ENCODE measurements around the gene LAMB4. TPM values are rescaled to one million over a fixed set of nuclear protein-coding genes. Genes with fewer than 3 reads are reported as not detected.
A peak's percentile ranks its signal among the peaks of the same experiment; 100 is the strongest.

LAMB4 gene
- total and polyA plus RNA-seq, 2 of the 4 experiments (the other 2 are of a cell fraction) = 0.12 to 0.18 TPM

DNA sequence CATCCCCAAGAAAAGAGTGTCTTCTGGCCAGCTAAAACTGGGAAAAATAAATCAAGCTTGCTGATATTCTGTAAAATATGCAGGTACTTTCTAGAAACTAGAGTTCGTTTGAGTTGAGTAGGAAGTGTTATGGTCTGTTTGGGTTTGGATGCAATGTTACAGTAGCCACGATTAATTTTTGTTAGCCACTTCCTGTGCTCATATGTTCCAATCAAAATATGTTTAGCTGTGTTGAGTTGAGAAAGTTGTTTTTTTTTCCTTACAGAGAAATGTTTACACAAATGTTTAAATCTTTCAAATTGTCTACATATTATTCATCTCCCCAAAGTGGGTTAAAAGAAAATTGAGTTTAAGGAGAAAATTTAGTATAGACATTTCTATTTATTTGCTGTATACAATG lies 115.9 kb downstream of the LAMB4 start:
- no peak overlapping the region; the same call in 1 of the 2 replicates for H2BK20ac ChIP-seq (ENCODE audit: low read depth, low read length)
- H3K4me3 ChIP-seq (ENCODE audit: insufficient read depth, low read depth, low read length) = no peak overlapping the region
- peak overlapping the region; percentile 92 for H2BK5ac ChIP-seq (ENCODE audit: low read depth, low read length, poor library complexity, severe bottlenecking)
- H3K9me3 ChIP-seq (ENCODE audit: control insufficient read depth, insufficient read depth, low read length) = no peaks in the 10 kb centered on the region
- ChIA-PET CTCF (interaction anchor here (0.5 to 1.4 kb wide), 4 partner anchors 10 to 31 kb away, joined by 3 to 4 read pairs (median 4); partner anchors contain the start of gene LAMB1), POLR2A (ENCODE audit: unreplicated experiment) (no interaction called here)
- TF ChIP-seq, protein P1, sequence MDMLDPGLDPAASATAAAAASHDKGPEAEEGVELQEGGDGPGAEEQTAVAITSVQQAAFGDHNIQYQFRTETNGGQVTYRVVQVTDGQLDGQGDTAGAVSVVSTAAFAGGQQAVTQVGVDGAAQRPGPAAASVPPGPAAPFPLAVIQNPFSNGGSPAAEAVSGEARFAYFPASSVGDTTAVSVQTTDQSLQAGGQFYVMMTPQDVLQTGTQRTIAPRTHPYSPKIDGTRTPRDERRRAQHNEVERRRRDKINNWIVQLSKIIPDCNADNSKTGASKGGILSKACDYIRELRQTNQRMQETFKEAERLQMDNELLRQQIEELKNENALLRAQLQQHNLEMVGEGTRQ (IDR thresholded peaks at IDR 0.05; ENCODE audit: low read depth, low read length) = no peak
- TF ChIP-seq CEBPB (IDR thresholded peaks at IDR 0.05; ENCODE audit: low read depth, low read length) (no peak), FOS (IDR thresholded peaks at IDR 0.05; ENCODE audit: low read depth, low read length) (no peak), NFE2L2 (IDR thresholded peaks at IDR 0.05; ENCODE audit: low read depth, low read length) (no peak), MXI1 (IDR thresholded peaks at IDR 0.05; ENCODE audit: borderline replicate concordance, low read depth, low read length) (no peak), RCOR1 (IDR thresholded peaks at IDR 0.05; ENCODE audit: insufficient replicate concordance, low read length) (no peak), CHD1 (IDR thresholded peaks at IDR 0.05; ENCODE audit: low read depth, low read length) (no peak), POLR2A (IDR thresholded peaks at IDR 0.05; ENCODE audit: low read depth, low read length) (no peak), SMC3 (IDR thresholded peaks at IDR 0.05; ENCODE audit: low read depth, low read length) (no peak), BHLHE40 (IDR thresholded peaks at IDR 0.05; ENCODE audit: low read depth, low read length) (no peak), RAD21 (IDR thresholded peaks at IDR 0.05; ENCODE audit: low read length) (no peak), MAFK (IDR thresholded peaks at IDR 0.05; ENCODE audit: low read depth, low read length) (no peak), RFX5 (IDR thresholded peaks at IDR 0.05; ENCODE audit: low read depth, low read length) (no peak), MAZ (IDR thresholded peaks at IDR 0.05; ENCODE audit: borderline replicate concordance, low read depth, low read length) (no peak)
- TF ChIP-seq, protein P2, sequence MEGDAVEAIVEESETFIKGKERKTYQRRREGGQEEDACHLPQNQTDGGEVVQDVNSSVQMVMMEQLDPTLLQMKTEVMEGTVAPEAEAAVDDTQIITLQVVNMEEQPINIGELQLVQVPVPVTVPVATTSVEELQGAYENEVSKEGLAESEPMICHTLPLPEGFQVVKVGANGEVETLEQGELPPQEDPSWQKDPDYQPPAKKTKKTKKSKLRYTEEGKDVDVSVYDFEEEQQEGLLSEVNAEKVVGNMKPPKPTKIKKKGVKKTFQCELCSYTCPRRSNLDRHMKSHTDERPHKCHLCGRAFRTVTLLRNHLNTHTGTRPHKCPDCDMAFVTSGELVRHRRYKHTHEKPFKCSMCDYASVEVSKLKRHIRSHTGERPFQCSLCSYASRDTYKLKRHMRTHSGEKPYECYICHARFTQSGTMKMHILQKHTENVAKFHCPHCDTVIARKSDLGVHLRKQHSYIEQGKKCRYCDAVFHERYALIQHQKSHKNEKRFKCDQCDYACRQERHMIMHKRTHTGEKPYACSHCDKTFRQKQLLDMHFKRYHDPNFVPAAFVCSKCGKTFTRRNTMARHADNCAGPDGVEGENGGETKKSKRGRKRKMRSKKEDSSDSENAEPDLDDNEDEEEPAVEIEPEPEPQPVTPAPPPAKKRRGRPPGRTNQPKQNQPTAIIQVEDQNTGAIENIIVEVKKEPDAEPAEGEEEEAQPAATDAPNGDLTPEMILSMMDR (conservative IDR thresholded peaks at IDR 0.05; ENCODE audit: low read depth, low read length) = no peak
- TF ChIP-seq, protein P3, sequence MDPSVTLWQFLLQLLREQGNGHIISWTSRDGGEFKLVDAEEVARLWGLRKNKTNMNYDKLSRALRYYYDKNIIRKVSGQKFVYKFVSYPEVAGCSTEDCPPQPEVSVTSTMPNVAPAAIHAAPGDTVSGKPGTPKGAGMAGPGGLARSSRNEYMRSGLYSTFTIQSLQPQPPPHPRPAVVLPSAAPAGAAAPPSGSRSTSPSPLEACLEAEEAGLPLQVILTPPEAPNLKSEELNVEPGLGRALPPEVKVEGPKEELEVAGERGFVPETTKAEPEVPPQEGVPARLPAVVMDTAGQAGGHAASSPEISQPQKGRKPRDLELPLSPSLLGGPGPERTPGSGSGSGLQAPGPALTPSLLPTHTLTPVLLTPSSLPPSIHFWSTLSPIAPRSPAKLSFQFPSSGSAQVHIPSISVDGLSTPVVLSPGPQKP (IDR thresholded peaks at IDR 0.05; ENCODE audit: borderline replicate concordance, low read depth, low read length) = no peak
- dilution Hi-C loops (cut with HindIII; ENCODE audit: low sequenced_read_pairs, unreplicated experiment) (loop anchor here (25.0 kb wide), 1 partner anchor 123 kb away; the partner anchor contains the start of gene LAMB4), in situ Hi-C loops (cut with MboI; ENCODE audit: low sequenced_read_pairs) (no loop called here), intact Hi-C loops (cut with micrococcal nuclease) (loop anchor here (5.0 kb wide), 1 partner anchor 118 kb away; the partner anchor contains the start of gene LAMB4)
- no CpG with 5 or more reads among the region's 2 CpGs for WGBS, 2 experiments (ENCODE audit: extremely low coverage in 2 of 2, insufficient read length in 1 of 2)
- H2AK9ac ChIP-seq (replicated peaks; ENCODE audit: low read depth, low read length, poor library complexity) = no peak overlapping the region
- no peaks in the 10 kb centered on the region for H3K27me3 ChIP-seq (ENCODE audit: control insufficient read depth, insufficient read depth, low read length)
- H4K20me1 ChIP-seq (ENCODE audit: insufficient read depth, low read length) = no peaks in the 10 kb centered on the region; the same call in 1 of the 2 replicates
- H3K4ac ChIP-seq (ENCODE audit: low read depth, low read length) = no peak overlapping the region; the same call in 1 of the 2 replicates
- ATAC-seq (ENCODE audit: low read depth) = peak; percentile 42
- H3K36me3 ChIP-seq (ENCODE audit: control insufficient read depth, insufficient read depth, low read length) = no peaks in the 10 kb centered on the region
- no peak overlapping the region for H3K14ac ChIP-seq (replicated peaks; ENCODE audit: low read depth, low read length)
- no peak overlapping the region for H3K9ac ChIP-seq (ENCODE audit: low read depth, low read length)
- H2AK5ac ChIP-seq (ENCODE audit: low read depth, low read length) = no peak overlapping the region
- no peak overlapping the region for H3K56ac ChIP-seq (ENCODE audit: extremely low read depth, insufficient read depth, low read length)
- peak overlapping the region; percentile 14; the same call in 1 of the 2 replicates for H3K4me2 ChIP-seq (ENCODE audit: low read depth, low read length)
- peak overlapping the region; percentile 4; the same call in 1 of the 2 replicates for H3K18ac ChIP-seq (ENCODE audit: low read depth, low read length)
- no peaks in the 10 kb centered on the region for H3K79me1 ChIP-seq (ENCODE audit: low read depth in 1 of 2, low read length in 2 of 2)
- peaks cover 13% of the 10 kb centered on the region for H3K4me1 ChIP-seq (ENCODE audit: control insufficient read depth, insufficient read depth, low read length)
- H2BK120ac ChIP-seq (ENCODE audit: low read depth, low read length) = peak overlapping the region; percentile 51; the same call in 1 of the 2 replicates
- peaks cover 13% of the 10 kb centered on the region; the same call in 1 of the 2 replicates for H3K9me1 ChIP-seq (ENCODE audit: insufficient read depth, low read length)
- no peak overlapping the region for H3K27ac ChIP-seq (ENCODE audit: insufficient read depth, low read length)
- no peak overlapping the region for H4K91ac ChIP-seq (ENCODE audit: insufficient read depth, low read depth, low read length)
- peak overlapping the region in 1 of 2 experiments; percentile 89; a peak in 1 of 4 replicates for H4K8ac ChIP-seq (ENCODE audit: low read depth in 2 of 2, low read length in 2 of 2)
- BruUV-seq (replicated peaks) = no TSS peak
- peak overlapping the region; percentile 30; the same call in 1 of the 2 replicates for H4K5ac ChIP-seq (ENCODE audit: low read depth, low read length)
- H2AFZ ChIP-seq (replicated peaks; ENCODE audit: low read length, poor library complexity) = no peak overlapping the region
- no peak overlapping the region for H3K23ac ChIP-seq (ENCODE audit: low read depth, low read length)
- DNase-seq = peak; percentile 41
- no peak overlapping the region; the same call in 2 of the 3 replicates for H2BK15ac ChIP-seq (ENCODE audit: low read depth, low read length)
